ENCODE data around the gene PICK1. TPM values are rescaled to one million over a fixed set of nuclear protein-coding genes. Genes with fewer than 3 reads are reported as not detected.

PICK1 gene
- total and polyA plus RNA-seq, 2 of the 4 experiments (the other 2 are of a cell fraction): 16.5 to 21.0 TPM

GRCh38 chr22:38108561-38109319 lies 51.5 kb downstream of the PICK1 start:
- CTCF ChIA-PET: no interaction called here

More at GRCh38 chr22:38108561-38109319, 51.5 kb downstream of the PICK1 start:
- no peak overlapping the region for H3K23ac ChIP-seq (ENCODE audit: low read depth, low read length)
- H2BK20ac ChIP-seq (ENCODE audit: low read depth, low read length): no peak overlapping the region
- no peak overlapping the region for H4K8ac ChIP-seq (ENCODE audit: low read depth in 2 of 2, low read length in 2 of 2)
- no peaks in the 10 kb centered on the region for H3K9me3 ChIP-seq (ENCODE audit: control insufficient read depth, insufficient read depth, low read length)
- no peak overlapping the region for H3K14ac ChIP-seq (replicated peaks; ENCODE audit: low read depth, low read length)
- ATAC-seq (ENCODE audit: low read depth) (no peak), DNase-seq (no peak)
- H4K20me1 ChIP-seq (ENCODE audit: insufficient read depth, low read length): no peaks in the 10 kb centered on the region
- H3K27ac ChIP-seq (ENCODE audit: insufficient read depth, low read length): no peak overlapping the region
- no peak overlapping the region for H2AK5ac ChIP-seq (ENCODE audit: low read depth, low read length)
- 90% methylated on average over 7 of the region's 15 CpGs; no CpG with 5 or more reads in 1 of the 2 experiments for WGBS, 2 experiments (ENCODE audit: extremely low coverage in 2 of 2, insufficient read length in 1 of 2)
- H2BK15ac ChIP-seq (ENCODE audit: low read depth, low read length): no peak overlapping the region
- no peaks in the 10 kb centered on the region for H3K36me3 ChIP-seq (ENCODE audit: control insufficient read depth, insufficient read depth, low read length)
- peaks cover 2% of the 10 kb centered on the region; the same call in 1 of the 2 replicates for H3K27me3 ChIP-seq (ENCODE audit: control insufficient read depth, insufficient read depth, low read length)
- intact Hi-C loops (cut with micrococcal nuclease) (no loop called here), dilution Hi-C loops (cut with HindIII; ENCODE audit: low sequenced_read_pairs, unreplicated experiment) (no loop called here), in situ Hi-C loops (cut with MboI; ENCODE audit: low sequenced_read_pairs) (no loop called here)
- no peak overlapping the region for H2BK5ac ChIP-seq (ENCODE audit: low read depth, low read length, poor library complexity, severe bottlenecking)
- no peak overlapping the region for H3K9ac ChIP-seq (ENCODE audit: low read depth, low read length)
- no peak overlapping the region for H4K5ac ChIP-seq (ENCODE audit: low read depth, low read length)
- TF ChIP-seq CEBPB (IDR thresholded peaks at IDR 0.05; ENCODE audit: low read depth, low read length) (no peak), MAZ (IDR thresholded peaks at IDR 0.05; ENCODE audit: borderline replicate concordance, low read depth, low read length) (no peak), POLR2A (IDR thresholded peaks at IDR 0.05; ENCODE audit: low read depth, low read length) (no peak), FOS (IDR thresholded peaks at IDR 0.05; ENCODE audit: low read depth, low read length) (no peak), BHLHE40 (IDR thresholded peaks at IDR 0.05; ENCODE audit: low read depth, low read length) (no peak), CHD1 (IDR thresholded peaks at IDR 0.05; ENCODE audit: low read depth, low read length) (no peak), USF2 (IDR thresholded peaks at IDR 0.05; ENCODE audit: low read depth, low read length) (no peak), RFX5 (IDR thresholded peaks at IDR 0.05; ENCODE audit: low read depth, low read length) (no peak)
- TF ChIP-seq, protein P1, sequence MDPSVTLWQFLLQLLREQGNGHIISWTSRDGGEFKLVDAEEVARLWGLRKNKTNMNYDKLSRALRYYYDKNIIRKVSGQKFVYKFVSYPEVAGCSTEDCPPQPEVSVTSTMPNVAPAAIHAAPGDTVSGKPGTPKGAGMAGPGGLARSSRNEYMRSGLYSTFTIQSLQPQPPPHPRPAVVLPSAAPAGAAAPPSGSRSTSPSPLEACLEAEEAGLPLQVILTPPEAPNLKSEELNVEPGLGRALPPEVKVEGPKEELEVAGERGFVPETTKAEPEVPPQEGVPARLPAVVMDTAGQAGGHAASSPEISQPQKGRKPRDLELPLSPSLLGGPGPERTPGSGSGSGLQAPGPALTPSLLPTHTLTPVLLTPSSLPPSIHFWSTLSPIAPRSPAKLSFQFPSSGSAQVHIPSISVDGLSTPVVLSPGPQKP (IDR thresholded peaks at IDR 0.05; ENCODE audit: borderline replicate concordance, low read depth, low read length): no peak
- TF ChIP-seq, protein P2, sequence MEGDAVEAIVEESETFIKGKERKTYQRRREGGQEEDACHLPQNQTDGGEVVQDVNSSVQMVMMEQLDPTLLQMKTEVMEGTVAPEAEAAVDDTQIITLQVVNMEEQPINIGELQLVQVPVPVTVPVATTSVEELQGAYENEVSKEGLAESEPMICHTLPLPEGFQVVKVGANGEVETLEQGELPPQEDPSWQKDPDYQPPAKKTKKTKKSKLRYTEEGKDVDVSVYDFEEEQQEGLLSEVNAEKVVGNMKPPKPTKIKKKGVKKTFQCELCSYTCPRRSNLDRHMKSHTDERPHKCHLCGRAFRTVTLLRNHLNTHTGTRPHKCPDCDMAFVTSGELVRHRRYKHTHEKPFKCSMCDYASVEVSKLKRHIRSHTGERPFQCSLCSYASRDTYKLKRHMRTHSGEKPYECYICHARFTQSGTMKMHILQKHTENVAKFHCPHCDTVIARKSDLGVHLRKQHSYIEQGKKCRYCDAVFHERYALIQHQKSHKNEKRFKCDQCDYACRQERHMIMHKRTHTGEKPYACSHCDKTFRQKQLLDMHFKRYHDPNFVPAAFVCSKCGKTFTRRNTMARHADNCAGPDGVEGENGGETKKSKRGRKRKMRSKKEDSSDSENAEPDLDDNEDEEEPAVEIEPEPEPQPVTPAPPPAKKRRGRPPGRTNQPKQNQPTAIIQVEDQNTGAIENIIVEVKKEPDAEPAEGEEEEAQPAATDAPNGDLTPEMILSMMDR (conservative IDR thresholded peaks at IDR 0.05; ENCODE audit: low read depth, low read length): no peak
- no TSS peak for BruUV-seq (replicated peaks)
- H3K79me1 ChIP-seq (ENCODE audit: low read depth in 1 of 2, low read length in 2 of 2): no peaks in the 10 kb centered on the region
- no peaks in the 10 kb centered on the region for H3K4me1 ChIP-seq (ENCODE audit: control insufficient read depth, insufficient read depth, low read length)
- H3K4ac ChIP-seq (ENCODE audit: low read depth, low read length): no peak overlapping the region
- H4K91ac ChIP-seq (ENCODE audit: insufficient read depth, low read depth, low read length): no peak overlapping the region
- H2AFZ ChIP-seq (replicated peaks; ENCODE audit: low read length, poor library complexity): no peak overlapping the region
- H2AK9ac ChIP-seq (replicated peaks; ENCODE audit: low read depth, low read length, poor library complexity): no peak overlapping the region
- H3K9me1 ChIP-seq (ENCODE audit: insufficient read depth, low read length): no peaks in the 10 kb centered on the region
- H3K4me2 ChIP-seq (ENCODE audit: low read depth, low read length): no peak overlapping the region
- H3K4me3 ChIP-seq (ENCODE audit: insufficient read depth, low read depth, low read length): no peak overlapping the region
- no peak overlapping the region for H2BK120ac ChIP-seq (ENCODE audit: low read depth, low read length)
- H3K56ac ChIP-seq (ENCODE audit: extremely low read depth, insufficient read depth, low read length): no peak overlapping the region
- POLR2A ChIA-PET (ENCODE audit: unreplicated experiment): no interaction called here
- no peak overlapping the region for H3K18ac ChIP-seq (ENCODE audit: low read depth, low read length)

Measured in IMR-90 (cell line).